ENCODE measurements around the gene LCE7A. TPM values are rescaled to one million over a fixed set of nuclear protein-coding genes. Genes with fewer than 3 reads are reported as not detected.
A peak's percentile ranks its signal among the peaks of the same experiment; 100 is the strongest.

LCE7A gene
- total RNA-seq, 8 experiments from 2014 or later, result 2.4 TPM; not detected in 7

DNA sequence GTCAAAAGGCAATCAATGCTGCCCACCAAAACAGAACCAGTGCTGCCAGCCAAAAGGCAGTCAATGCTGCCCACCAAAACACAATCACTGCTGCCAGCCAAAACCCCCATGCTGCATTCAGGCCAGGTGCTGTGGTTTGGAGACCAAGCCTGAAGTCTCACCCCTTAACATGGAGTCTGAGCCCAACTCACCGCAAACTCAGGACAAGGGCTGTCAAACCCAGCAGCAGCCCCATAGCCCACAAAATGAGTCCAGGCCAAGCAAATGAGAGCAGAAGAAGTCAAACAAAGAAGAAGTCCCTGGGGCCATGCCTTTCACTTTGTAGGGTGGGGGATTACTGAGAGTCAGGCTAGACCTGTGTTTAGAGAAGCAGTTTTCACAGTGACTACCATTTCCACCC is 24.7 kb downstream of the LCE7A start:
- 86 to 100% (median 100%) methylated on average over 1 of the region's 1 CpG; no CpG with 5 or more reads in 6 of the 10 experiments for WGBS, 10 experiments
- no peak for ATAC-seq (replicated peaks in 6 of 8)
- in situ Hi-C loops (cut with MboI; ENCODE audit: low pct_unique_long_range_greater_than_20kb in 2 of 9, low sequenced_read_pairs in 9 of 9, unreplicated experiment in 9 of 9), result no loop called here
- H3K4me1 ChIP-seq (replicated peaks in 1 of 2), result no peaks in the 10 kb centered on the region
- no peak overlapping the region for H3K4me3 ChIP-seq
- no peak overlapping the region for H3K27ac ChIP-seq

DNA sequence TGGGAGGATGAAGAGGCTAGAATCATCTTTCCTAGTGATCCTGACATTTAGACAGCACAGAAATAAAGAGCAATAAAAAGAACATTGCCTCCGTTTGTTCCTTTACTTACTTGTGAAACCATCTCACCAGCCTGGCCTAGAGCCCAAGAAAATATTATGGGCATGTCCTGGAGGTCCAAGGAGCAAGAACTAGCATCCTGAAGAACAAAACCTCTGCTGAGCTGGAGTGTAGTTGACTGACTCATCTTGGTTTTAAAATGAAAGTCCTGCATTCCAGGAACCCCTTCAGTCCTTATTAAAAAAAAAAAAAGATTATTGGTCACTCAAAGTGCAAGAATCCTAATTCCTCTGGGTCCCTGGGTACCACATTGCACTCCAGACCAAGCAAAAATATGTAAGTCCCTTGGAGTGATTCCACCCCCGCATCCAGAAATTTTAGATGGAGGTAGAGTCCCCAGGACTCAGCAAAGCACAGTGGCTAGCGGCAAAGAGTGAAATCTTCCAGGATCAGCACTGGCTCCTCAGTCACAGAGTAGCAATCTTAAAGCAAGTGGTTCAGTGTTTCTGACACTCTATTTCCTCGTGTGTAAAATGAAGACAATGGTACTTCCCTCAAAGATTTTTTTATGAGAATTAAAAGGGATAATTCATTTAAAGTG is 25.3 kb downstream of the LCE7A start:
- Histone ChIP-seq H3K27ac (no peak overlapping the region), H3K4me1 (replicated peaks in 1 of 2) (no peaks in the 10 kb centered on the region), H3K4me3 (no peak overlapping the region)
- ATAC-seq (replicated peaks in 6 of 8), result no peak
- in situ Hi-C loops (cut with MboI; ENCODE audit: low pct_unique_long_range_greater_than_20kb in 2 of 9, low sequenced_read_pairs in 9 of 9, unreplicated experiment in 9 of 9), result no loop called here
- WGBS, 10 experiments, result 18 to 67% (median 45%) methylated on average over 1 to 4 of the region's 4 CpGs

DNA sequence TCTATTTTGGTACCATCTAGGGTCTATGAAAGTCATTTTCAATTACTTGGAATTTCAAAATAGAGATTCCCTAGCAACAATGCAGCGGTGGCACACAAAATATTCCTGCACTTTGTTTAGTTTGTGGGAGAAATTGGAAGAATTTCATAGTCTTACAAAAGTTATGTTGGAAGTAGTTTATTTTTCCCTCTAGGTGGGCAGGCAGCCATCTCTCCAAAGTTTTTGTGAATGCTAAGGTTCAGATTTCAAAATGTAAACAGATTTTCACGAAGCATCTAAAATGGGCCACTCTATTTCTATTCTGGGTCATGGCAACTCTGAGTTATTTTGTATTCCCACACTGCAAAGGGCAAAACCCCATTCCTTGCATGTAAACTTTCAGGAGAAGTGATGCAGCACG is 26.3 kb downstream of the LCE7A start:
- H3K27ac ChIP-seq, result no peak overlapping the region
- WGBS, 10 experiments, result 6 to 64% (median 23%) methylated on average over 1 to 3 of the region's 3 CpGs; no CpG with 5 or more reads in 2 of the 10 experiments
- H3K4me1 ChIP-seq (replicated peaks in 1 of 2), result no peaks in the 10 kb centered on the region
- H3K4me3 ChIP-seq, result no peak overlapping the region
- in situ Hi-C loops (cut with MboI; ENCODE audit: low pct_unique_long_range_greater_than_20kb in 2 of 9, low sequenced_read_pairs in 9 of 9, unreplicated experiment in 9 of 9), result no loop called here
- no peak for ATAC-seq (replicated peaks in 6 of 8)

DNA sequence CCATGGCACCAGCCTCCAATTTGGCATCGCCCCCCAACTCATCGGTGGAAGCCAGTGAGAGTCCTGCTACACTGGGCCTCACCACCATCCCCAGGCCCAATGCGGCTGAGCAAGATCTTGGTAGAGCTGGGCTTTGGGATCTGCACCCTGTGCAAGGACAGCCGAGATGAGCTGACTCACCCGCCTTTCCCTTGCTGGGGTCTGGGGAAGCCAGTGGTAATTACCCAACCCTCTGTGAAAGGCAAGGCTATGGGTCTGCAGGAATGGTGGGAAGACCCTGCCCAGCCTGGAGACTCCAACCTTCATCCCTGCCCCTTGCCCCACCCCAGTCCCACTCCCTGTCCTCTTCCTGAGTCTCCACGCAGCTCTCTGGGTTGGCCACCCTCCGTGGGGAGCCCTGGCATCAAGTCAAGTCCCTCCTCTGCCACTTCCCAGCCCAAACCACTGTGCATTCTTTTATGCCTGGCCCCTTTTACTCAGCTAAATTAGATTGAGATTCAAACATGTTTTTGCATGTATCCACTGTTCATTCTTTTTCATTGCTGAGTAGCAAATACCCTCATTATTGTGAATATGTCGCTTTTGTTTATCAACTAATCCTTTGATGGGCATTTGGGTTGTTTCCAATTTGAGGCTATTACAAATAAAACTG is 27.1 kb downstream of the LCE7A start:
- no peaks in the 10 kb centered on the region for H3K4me1 ChIP-seq (replicated peaks in 1 of 2)
- in situ Hi-C loops (cut with MboI; ENCODE audit: low pct_unique_long_range_greater_than_20kb in 2 of 9, low sequenced_read_pairs in 9 of 9, unreplicated experiment in 9 of 9), result no loop called here
- whole genome bisulfite sequencing, 10 experiments, result 0 to 78% (median 47%) methylated on average over 1 to 7 of the region's 8 CpGs; no CpG with 5 or more reads in 3 of the 10 experiments
- no peak overlapping the region for H3K27ac ChIP-seq
- peak in 2 of 8 experiments; percentile 25 to 36 for ATAC-seq (replicated peaks in 6 of 8)
- H3K4me3 ChIP-seq, result no peak overlapping the region

DNA sequence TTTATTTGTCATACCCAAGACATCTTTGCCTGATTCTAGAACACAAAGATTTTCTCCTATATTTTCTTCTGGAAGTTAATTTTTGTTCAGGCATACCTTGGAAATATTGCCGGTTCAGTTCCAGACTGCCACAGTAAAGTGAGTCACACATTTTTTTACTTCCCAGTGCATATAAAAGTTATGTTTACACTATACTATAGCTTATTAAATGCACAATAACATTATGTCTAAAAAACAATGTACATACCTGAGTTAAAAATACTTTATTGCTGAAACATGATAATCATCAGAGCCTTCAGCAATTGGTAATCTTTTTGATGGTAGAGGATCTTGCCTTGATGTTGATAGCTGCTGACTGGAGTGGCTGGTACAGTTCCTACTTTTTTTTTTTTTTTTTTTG is 28.3 kb downstream of the LCE7A start:
- H3K4me1 ChIP-seq (replicated peaks in 1 of 2), result no peaks in the 10 kb centered on the region
- in situ Hi-C loops (cut with MboI; ENCODE audit: low pct_unique_long_range_greater_than_20kb in 2 of 9, low sequenced_read_pairs in 9 of 9, unreplicated experiment in 9 of 9), result no loop called here
- WGBS, 10 experiments, result 60 to 100% (median 95%) methylated on average over 1 of the region's 1 CpG; no CpG with 5 or more reads in 1 of the 10 experiments
- no peak overlapping the region for H3K4me3 ChIP-seq
- ATAC-seq (replicated peaks in 6 of 8), result no peak
- H3K27ac ChIP-seq, result no peak overlapping the region

DNA sequence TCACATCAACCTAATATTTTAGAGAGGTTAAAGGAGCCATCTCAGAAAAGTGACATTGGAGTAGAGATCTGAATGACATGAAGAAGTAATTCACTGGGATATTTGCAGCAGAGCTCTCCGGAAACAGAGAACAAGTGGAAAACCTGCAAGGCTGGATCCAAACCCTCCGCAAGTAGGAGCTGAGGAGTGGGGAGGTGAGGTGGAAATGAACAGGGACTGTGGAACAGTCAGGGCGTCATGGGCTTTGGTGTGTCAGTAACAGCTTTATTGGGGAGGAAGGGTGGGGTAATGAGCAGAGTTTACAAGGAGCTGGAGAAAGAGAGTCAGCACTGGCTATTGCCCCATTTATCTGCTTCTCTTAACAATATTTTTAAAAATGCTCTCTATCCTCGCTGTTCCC is 39.2 kb downstream of the LCE7A start:
- Histone ChIP-seq H3K4me3 (no peak overlapping the region), H3K27ac (no peak overlapping the region), H3K4me1 (replicated peaks in 1 of 2) (no peaks in the 10 kb centered on the region)
- in situ Hi-C loops (cut with MboI; ENCODE audit: low pct_unique_long_range_greater_than_20kb in 2 of 9, low sequenced_read_pairs in 9 of 9, unreplicated experiment in 9 of 9), result no loop called here
- WGBS, 10 experiments, result 0 to 100% (median 67%) methylated on average over 1 to 4 of the region's 4 CpGs; no CpG with 5 or more reads in 1 of the 10 experiments
- no peak for ATAC-seq (replicated peaks in 6 of 8)

DNA sequence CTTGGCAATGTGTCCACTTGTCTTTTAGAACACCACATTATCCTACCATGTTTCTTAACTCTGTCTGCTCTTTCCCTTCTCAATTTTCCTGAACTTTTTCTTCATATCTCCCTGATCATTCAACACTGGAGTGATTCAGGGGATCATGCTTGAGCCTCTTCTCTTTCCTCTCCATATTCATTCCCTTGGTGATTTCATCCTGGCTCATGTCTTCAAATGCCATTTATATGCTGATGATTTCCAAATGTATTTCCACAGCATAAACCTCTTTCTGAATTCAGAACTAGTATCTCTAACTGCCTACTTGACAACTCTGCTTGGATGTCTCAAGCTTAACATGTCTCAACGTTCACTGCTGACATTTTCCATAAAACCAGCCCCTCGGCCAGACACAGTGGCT is 40.1 kb downstream of the LCE7A start:
- in situ Hi-C loops (cut with MboI; ENCODE audit: low pct_unique_long_range_greater_than_20kb in 2 of 9, low sequenced_read_pairs in 9 of 9, unreplicated experiment in 9 of 9), result loop anchor here in 2 of 9 experiments (25.0 kb wide), 2 partner anchors 287 to 312 kb away; partner anchors contain the start of genes LELP1 (in 1 of the 2) and PRR9 (in 1 of the 2)

DNA sequence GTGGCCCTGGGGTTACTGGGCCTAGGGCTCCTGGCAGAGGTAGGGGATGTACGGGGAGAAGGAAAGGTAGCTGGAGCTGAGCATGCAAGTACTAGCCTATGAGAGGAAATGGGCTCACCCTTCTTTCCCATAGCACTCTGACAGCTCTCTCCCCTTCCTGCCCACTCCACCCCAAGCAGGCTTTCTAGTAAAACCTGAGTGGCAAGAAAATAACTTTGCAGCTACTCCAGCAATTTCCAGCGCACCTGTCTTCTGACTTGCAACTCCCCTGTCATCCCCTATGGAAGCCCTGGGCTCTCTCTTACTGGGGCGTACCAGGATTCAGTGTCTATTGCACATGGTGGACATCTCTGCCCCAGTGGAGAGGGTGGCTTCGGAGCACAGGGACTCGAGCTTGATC is 41.8 kb downstream of the LCE7A start:
- Histone ChIP-seq H3K4me3 (no peak overlapping the region), H3K27ac (no peak overlapping the region), H3K4me1 (replicated peaks in 1 of 2) (no peaks in the 10 kb centered on the region)
- in situ Hi-C loops (cut with MboI; ENCODE audit: low pct_unique_long_range_greater_than_20kb in 2 of 9, low sequenced_read_pairs in 9 of 9, unreplicated experiment in 9 of 9), result loop anchor here in 2 of 9 experiments (25.0 kb wide), 2 partner anchors 286 to 311 kb away; partner anchors contain the start of genes LELP1 (in 1 of the 2) and PRR9 (in 1 of the 2)
- 0 to 83% (median 40%) methylated on average over 1 to 5 of the region's 5 CpGs; no CpG with 5 or more reads in 3 of the 10 experiments for WGBS, 10 experiments
- no peak for ATAC-seq (replicated peaks in 6 of 8)

More for the DNA sequence above, 40.1 kb downstream of the LCE7A start:
- H3K27ac ChIP-seq, result no peak overlapping the region
- ATAC-seq (replicated peaks in 6 of 8), result peak in 2 of 8 experiments; percentile 39 to 66
- 0 to 75% (median 33%) methylated on average over 1 to 2 of the region's 2 CpGs; no CpG with 5 or more reads in 3 of the 10 experiments for WGBS, 10 experiments
- H3K4me3 ChIP-seq, result no peak overlapping the region
- H3K4me1 ChIP-seq (replicated peaks in 1 of 2), result no peaks in the 10 kb centered on the region

DNA sequence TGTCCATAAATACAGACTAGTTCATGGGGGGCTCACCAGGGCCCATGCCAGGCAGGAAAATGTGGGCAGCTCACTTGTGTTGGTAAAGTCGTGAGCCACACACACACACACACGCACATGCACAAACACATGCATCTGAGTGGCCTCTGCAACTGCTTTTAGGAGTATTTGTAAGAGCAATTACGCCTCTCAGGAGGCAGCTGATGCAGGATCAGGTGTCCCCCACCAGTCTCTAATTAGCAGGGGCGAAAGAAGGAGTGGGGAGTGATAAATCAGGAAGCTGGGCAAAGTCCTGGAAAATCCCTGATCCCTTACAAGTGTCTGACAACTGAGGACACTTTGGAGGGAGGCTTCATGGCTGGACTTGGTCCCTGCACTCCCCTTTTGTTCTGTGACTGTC is 42.8 kb downstream of the LCE7A start:
- in situ Hi-C loops (cut with MboI; ENCODE audit: low pct_unique_long_range_greater_than_20kb in 2 of 9, low sequenced_read_pairs in 9 of 9, unreplicated experiment in 9 of 9), result loop anchor here in 2 of 9 experiments (25.0 kb wide), 2 partner anchors 285 to 310 kb away; partner anchors contain the start of genes LELP1 (in 1 of the 2) and PRR9 (in 1 of the 2)
- no peak overlapping the region for H3K4me3 ChIP-seq
- 0 to 79% (median 36%) methylated on average over 1 to 4 of the region's 4 CpGs; no CpG with 5 or more reads in 5 of the 10 experiments for WGBS, 10 experiments
- no peaks in the 10 kb centered on the region for H3K4me1 ChIP-seq (replicated peaks in 1 of 2)
- no peak overlapping the region for H3K27ac ChIP-seq
- no peak for ATAC-seq (replicated peaks in 6 of 8)

DNA sequence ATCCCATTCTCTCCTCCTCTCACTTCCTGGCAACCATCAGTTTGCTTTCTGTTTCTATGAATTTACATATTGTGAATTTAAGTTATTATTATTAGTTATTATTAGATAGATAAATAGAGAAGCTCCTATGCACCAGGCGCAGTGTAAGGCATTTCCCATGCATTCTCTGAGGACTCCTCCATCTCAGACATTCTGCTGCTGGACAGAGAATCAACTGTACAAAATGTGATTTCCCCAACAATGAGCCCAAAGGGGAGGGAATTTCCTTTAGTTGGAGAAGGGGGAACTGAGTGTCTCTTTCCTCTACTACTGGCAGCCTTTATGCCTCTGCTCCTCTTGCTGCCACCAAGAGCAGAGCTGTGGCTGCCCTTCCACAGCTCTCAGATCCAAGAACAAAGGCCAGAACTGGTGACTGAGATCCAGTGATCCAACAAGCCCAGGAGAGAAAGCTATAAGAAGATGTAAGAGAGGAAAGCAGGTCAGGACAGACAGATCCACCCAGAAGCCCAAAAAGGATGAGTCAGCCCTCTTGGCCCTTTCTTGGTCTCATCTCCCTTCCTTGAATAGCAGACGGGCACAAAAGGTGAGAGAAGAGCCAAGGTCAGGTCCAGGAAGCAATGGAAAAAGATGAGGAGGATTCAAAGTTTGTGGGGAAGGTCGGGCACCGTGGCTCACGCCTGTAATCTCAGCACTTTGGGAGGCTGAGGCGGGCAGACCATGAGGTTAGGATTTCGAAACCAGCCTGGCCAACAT is 45.1 kb downstream of the LCE7A start:
- no peak for ATAC-seq (replicated peaks in 6 of 8)
- WGBS, 10 experiments, result 50 to 100% (median 67%) methylated on average over 1 to 7 of the region's 7 CpGs; no CpG with 5 or more reads in 3 of the 10 experiments
- in situ Hi-C loops (cut with MboI; ENCODE audit: low pct_unique_long_range_greater_than_20kb in 2 of 9, low sequenced_read_pairs in 9 of 9, unreplicated experiment in 9 of 9), result loop anchor here in 2 of 9 experiments (25.0 kb wide), 2 partner anchors 282 to 307 kb away; partner anchors contain the start of genes LELP1 (in 1 of the 2) and PRR9 (in 1 of the 2)
- Histone ChIP-seq H3K27ac (no peak overlapping the region), H3K4me1 (replicated peaks in 1 of 2) (no peaks in the 10 kb centered on the region), H3K4me3 (no peak overlapping the region)

DNA sequence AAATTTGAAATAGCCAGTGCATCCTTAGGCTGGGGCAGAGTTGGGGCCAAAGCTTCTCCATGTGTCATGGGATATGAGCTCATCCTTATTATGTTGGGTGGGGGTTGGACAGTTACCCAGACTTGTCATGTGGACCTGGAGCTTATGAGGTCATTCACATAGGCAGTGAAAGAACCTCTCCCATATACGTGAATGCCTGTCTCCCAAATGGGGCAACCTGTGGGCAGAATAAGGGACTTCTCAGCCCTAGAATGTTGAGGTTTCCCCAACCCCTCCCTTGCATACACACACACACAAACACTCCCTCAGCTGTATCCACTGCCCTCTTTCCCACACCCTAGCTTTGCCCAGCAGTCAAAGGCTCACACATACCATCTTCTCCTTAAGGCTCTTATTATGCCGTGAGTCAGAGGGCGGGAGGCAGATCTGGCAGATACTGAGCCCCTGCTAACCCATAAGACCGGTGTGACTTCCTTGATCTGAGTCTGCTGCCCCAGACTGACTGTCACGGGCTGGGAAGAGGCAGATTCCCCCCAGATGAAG is 46.3 kb downstream of the LCE7A start:
- Histone ChIP-seq H3K4me3 (no peak overlapping the region), H3K4me1 (replicated peaks in 1 of 2) (no peaks in the 10 kb centered on the region), H3K27ac (no peak overlapping the region)
- in situ Hi-C loops (cut with MboI; ENCODE audit: low pct_unique_long_range_greater_than_20kb in 2 of 9, low sequenced_read_pairs in 9 of 9, unreplicated experiment in 9 of 9), result loop anchor here in 2 of 9 experiments (25.0 kb wide), 2 partner anchors 281 to 306 kb away; partner anchors contain the start of genes LELP1 (in 1 of the 2) and PRR9 (in 1 of the 2)
- WGBS, 10 experiments, result 0 to 70% (median 17%) methylated on average over 1 to 5 of the region's 5 CpGs; no CpG with 5 or more reads in 2 of the 10 experiments
- ATAC-seq (replicated peaks in 6 of 8), result peak in 5 of 8 experiments; percentile 19 to 94 (median 94)
